Hypothalamus (tissue), 51 donors: ENCODE measurements around the gene SNAP29.
"Not testable (repeated sequence)": the region's sequence is repeated elsewhere in the genome, so short reads cannot be mapped to it uniquely, and the experiment has no call there.

Source experiments
- DNase-seq, 51 donors: peaks; one replicate each; lab custom pipeline; 2025; lab: John Stamatoyannopoulos, UW

SNAP29 gene

DNA sequence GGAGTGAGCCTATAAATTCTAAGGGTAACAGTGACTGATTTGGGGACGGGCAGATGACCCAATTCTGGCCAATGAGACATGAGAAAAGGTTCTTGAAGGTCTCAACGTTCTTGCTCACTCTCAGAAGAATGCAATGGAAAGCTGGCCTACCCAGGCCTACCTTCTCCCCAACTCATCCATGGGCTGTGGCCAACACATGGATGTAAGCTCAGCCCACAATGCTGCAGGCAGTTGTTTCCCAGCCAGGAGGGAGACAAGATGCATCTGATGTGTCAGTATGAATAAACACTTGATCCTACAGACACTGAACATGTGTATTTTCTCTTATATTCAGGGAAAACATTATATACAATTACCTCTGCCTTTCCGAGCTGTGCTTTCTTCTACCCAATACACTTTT is 24.6 kb upstream of the SNAP29 start:
- DNase-seq = no peak

DNA sequence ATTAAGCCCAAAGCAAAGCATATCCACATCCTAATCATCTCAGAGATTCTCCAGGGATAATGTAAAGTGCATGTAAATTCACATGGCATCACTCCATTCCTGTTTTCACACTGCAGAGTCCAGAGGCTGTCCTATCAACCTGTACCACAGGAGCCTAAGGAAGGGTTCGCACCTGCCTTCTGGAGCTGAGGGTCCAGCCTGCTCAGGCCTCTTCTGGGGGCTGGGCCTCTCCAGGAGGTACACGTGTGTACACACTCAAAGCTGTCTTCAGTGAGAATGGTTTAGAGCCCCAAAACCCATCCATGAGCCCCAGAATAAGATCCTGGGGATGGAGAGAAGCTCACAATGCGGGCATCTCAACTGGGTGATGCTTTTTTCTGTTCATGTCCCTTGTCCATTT is 24.1 kb upstream of the SNAP29 start:
- no peak for DNase-seq

DNA sequence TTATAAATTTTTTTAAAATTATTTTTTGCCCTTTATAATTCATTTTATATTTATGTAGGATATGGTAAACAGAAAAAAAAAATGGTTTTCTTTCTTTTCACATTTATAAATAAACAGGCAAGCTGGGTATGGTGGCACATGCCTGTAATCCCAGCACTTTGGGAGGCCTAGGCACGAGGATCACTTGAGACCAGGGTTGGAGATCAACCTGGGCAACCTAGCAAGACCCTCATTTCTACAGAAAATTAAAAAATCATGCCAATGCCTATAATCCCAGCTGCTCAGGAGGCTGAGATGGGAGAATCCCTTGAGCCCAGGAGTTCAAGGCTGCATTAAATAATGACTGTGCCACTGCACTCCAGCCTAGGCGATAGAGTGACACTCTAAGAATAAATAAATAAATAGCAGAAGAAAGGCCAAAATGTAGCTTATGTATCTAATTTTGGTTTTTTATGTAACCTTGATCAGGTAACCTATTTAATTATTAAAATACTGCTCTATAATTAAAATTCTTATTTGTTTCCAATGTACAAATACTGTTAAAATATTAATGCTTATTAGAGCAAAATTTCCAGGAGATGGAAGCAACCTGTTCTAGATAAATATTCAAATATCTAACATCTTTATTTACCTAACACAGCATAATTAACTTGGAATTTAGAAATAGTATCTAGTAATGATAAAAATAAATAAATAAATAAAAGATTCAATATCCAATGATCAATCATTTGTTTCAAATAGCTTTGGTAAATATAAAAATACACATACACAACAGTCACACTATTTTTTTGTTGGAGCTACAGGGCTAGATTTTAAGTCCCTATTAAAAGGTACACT is 21.6 kb upstream of the SNAP29 start:
- no peak for DNase-seq

DNA sequence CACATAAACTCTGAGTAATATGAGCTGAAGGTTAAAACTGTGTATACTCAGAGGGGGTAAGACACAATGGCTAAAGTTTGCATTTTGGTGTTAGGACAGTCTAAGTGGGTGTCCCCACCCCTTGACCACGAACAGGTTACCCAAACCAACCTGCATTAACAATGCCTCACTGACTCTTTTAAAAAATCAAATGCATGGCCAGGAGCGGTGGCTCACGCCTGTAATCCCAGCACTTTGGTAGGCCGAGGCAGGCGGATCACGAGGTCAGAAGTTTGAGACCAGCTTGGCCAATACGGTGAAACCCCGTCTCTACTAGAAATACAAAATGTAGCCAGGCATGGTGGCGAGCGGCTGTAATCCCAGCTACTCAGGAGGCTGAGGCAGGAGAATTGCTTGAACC is 19.5 kb upstream of the SNAP29 start:
- not testable (repeated sequence) for DNase-seq

DNA sequence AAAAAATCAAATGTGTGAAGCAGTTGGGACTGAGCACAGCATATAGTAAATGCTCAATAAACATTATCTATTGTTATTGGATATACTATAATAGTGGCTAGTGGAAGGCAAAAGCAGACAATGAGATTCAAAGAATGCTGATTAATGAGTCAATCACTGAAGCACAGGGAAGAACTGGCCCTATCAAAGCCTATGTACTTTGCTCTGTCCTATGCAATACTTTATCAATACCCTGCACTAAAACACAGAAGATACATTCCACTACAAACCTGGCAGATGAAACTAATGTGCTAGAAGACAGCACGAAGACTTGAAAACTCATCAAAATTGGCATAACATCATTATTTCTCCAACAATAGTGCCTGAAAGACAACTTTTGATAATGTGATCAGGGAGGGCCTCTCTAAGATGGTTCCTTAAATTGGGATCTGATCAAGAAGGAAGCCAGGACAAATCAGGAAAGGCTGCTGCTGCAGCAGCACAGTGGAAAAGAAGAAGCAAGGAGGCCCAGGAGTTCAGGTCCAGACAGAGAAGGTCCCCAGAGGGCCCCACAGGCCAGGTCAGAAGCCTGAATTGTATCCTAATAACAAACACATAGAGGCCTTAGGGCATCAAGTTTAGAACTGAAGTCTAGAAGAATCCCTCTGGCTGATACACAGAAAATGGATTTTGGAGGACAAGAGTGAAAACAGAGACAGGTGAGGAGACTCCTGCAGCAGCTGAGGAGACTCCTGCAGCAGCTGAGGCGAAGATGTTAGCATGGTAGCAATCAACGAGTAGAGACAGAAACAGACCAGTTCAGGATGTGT is 18.8 kb upstream of the SNAP29 start:
- no peak for DNase-seq

DNA sequence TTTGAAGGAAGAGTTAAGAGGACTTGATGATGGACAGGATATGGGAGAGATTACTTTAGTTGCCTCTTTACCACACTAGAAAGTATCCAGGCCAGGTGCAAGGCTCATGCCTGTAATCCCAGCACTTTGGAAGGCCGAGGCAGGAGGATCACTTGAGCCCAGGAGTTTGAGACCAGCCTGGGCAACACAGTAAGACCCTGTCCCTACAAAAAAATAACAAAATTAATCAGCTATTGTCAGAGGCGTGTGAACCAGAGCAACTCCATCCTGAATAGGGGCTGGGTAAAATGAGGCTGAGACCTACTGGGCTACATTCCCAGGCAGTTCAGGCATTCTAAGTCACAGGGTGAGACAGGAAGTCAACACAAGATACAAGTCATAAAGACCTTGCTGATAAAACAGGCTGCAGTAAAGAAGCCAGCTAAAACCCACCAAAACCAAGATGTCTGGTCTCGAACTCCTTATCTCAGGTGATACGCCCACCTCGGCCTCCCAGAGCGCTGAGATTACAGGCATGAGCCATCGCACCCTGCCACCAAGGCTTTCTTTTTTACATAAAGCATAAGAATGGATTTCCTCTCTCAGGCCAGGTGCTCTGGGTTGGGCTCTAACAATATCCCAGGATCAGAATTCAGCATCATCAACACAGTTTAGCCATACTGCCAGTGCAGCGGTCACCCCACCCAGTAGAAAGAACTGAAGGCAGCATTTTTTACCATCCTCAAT is 18.0 kb upstream of the SNAP29 start:
- DNase-seq = no peak

DNA sequence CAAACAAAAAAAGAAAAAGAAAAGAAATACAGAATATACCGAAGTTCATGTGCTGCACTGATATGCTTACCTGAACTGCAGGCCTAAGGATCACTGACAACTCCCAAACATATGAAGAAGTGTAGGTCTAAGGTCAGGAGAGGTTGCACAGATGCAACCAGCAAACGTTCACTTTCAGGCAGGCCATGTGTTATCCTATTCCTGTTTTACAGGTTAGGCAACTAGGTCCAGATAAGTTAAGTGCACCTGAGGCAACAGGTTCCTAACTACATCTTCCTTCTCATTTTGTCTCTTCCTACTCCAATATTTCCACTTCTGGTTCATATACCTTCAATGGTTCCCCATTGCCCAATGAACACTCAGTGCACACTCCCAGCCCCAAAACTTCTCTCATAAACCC is 15.3 kb upstream of the SNAP29 start:
- DNase-seq = no peak

DNA sequence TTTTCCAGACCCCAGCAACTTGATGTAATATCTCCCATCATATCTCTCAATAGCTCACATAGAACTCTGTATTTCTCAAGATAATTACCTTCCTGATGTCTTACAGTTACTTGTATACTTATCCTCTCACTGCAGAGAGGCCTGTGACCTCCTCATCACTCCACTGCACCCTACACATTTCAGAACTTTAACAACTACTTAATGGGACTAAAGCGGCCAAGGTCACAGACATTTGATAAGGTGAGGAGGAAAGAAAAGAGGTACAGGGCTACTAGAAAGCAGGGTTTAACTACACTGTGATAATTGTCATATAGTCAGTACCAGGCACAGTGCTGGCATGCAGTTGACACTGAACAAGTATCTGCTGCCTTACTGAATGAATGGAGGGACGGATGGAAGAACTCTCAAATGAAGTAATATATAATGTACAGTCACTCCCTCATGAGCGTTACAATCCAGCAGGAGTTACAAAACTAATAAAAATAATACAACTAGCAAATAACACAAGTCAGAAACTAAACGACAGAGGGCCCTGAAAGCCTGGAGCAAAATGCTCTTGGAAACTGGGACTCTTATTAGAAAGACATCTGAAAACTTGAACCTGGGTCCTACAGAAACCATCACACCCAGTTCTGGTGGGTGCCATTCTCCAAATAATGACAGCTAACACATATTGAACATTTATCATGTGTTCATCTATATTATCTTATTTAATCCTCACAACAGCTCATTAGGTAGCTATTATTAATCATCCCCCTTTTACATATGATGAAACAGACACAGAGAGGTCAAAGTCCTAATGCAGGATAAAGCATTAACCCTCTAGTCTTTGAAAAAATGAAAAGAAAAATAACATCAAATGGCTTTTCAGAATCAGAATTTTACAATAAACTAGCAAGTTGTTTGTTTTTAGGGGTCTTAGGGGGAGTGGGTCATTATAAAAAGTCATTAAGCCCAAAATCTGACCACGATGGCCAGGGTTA is 14.5 kb upstream of the SNAP29 start:
- DNase-seq = no peak

DNA sequence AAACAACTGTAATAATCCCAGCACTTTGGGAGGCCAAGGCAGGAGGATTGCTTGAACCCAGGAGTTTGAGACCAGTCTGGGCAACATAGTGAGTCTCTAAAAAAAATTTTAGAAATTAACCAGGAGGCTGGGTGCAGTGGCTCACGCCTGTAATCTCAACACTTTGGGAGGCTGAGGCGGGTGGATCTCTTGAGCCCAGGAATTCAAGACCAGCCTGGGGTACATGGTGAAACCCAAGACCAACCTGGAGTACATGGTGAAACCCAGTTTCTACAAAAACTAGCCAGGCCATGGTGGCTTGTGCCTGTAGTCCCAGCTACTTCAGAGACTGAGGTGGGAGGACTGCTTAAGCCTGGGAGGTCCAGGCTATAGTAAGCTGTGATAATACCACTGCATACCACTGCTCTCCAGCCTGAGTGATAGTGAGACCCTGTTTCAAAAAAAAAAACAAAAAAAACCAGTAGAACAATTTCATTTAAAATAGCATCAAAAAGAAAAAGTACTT is 11.4 kb upstream of the SNAP29 start:
- DNase-seq = no peak

DNA sequence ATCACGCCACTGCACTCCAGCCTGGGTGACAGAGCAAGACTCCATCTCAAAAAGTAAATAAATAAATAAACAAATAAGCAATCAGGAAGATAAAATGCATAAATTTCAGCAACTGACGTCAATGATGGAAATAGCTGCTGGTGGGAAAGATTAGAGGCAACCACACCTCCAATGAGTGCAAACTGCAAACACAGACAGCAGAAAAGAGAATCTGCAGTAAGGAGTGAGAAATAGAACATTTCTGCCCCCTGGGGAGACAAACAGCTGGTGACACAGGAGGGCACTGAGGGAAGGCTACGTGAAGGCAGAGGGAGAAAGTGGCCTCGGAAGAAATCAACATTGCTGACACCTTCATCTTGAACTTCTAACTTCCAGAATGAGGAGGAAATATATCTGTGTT is 6.7 kb upstream of the SNAP29 start:
- no peak for DNase-seq

DNA sequence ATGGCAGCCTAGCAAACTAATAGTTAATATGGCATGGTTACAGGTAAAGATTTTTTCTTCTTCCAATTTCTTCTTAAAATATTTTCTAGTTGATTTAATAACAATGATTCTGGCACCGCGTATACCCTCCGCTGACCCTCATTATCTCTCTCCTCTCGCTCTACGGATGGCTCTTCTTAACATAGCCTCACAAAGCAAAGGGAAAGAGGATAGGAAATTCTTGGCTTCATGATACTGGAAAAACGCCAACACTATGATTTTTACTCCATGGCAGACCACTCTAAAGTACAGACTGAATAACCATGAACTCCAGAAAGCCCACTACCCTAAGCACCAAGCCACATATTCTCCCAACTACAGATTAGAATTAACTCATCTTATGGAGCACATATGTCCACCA is 6.3 kb upstream of the SNAP29 start:
- DNase-seq = no peak

DNA sequence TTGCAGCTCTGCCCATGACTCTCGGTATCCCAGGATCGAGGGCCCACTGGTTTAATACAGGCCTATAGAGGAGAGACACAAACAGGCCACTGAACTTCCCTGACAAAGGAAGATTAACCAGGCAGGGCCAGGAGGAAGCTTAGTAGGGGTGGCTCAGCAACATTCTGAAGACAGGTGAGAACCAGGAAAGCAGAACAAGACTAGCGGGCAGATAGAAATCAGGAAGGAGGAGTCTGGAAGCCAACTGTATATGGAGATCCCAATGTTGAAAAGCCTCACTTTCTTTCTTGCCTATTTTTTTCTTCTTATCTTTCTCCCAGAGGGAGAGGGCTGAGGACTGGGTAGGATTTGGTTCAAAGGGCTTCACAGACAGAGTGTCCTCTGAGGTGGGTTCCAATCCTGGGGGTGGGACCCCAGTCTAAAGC is 5.6 kb upstream of the SNAP29 start:
- no peak for DNase-seq

DNA sequence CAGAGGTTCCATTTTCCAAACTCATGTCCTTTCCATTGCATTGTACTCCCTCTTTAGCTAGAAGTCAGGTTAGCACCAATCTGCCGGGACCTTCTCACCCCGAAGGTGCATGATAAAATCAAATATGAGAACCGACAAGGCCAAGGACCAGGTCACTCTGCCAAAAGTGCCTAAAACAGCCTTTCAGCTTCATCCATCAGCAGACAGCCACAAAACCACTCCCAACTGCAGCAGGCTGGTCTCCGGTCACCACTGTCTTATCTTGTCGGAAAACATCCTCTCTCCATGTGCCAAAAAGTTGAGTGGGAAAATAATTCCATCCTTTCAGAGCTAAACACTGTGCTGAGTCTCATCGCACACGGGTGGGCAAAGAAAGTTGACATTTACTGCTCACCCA is 1.6 kb upstream of the SNAP29 start:
- peak in 1 of 51 donors; percentile 9 for DNase-seq

DNA sequence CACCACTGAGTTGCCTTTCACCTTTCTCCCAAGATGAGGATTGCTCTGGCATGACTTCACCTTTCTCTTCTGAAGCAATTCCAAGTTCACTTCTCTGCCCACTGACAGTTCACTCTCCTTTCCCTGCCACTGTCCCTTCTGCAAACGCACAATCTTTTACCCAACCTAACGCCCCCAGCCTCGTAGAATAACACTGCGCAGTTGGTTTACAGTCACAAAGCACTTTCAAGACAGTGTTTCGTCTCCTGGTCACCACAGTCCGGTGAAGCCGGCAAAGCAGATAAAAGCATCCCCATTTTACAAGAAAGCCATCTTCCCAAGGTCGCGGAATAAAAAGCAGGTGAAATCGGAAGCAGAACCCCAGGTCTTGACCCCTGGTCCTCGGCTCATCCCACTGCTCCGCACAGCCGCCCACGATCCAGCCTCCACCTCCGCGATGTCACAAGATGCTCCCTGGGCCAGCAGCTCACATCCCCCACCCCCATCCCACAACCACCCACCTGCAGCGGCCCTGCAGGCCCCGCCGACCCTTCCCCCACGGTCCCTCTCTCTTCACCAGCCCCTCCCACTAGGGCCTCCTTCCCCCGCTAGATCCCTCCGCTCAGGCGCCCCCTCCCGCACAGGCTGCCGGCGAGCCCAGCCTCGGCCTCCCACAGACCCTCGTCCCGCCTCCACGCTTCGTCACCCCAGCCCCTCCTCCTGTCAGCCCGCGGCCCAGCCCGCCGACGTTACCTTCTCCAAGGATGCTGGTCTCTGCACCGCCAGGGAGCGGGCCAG is 781 bp upstream of the SNAP29 start:
- DNase-seq = peak in 49 of 51 donors; percentile 35 to 93 (median 81)

DNA sequence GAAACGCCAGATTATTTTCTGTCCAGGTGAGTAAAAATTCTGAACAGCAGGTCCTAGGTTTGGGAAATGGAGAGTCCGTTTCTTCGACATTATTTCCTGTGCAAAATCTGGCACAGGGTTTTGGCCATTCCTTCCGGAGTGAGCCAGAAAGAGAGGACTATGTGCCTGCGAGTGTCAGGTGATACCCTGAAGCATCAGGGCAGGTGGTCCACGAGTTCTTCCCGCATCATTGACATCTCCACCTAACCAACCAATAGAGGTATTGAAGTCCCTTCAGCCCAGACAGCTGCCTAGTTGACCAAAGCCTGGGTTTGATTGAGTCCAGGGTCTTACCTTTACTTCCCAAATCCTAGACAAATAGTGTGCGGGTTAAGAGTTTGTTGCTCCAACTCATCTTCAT is 808 bp downstream of the SNAP29 start:
- no peak for DNase-seq

DNA sequence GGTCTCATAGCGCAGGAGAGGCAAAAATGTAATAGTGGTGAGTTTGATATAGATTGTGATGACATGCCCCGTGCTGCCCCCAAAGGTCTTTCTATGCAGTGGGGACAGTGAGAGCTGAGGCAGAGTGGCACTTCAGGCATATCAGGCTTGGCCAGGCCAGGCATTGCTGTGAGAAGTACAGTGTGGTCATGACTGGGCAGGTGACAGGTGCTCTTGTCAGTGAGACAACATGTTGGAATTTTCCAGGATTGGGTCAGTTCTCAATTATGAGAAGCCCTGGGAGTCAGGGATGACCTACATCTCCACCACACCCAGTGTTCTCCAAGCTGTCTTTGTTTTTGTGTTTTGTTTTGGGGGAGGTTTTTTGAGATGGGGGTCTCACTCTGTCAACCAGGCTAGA is 3.7 kb downstream of the SNAP29 start:
- no peak for DNase-seq

DNA sequence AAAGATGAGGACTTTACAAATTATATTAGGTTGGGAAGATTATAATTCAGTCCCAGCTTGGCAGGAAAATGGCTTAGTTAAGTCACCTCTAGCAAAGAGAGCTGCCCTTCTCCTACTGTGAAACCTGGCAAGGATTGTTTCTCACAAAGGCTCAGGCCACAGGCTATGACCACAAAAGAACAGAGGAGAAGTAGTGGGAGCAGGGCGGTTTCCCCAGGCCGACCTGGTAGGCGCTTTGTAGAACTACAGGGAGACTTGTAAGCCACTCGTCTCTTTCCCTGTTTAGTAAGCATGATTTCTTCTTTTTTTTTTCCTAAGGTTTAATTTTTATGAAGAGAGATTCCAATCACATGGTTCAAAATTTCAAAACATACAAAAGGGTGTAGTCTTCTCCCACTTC is 4.6 kb downstream of the SNAP29 start:
- no peak for DNase-seq

DNA sequence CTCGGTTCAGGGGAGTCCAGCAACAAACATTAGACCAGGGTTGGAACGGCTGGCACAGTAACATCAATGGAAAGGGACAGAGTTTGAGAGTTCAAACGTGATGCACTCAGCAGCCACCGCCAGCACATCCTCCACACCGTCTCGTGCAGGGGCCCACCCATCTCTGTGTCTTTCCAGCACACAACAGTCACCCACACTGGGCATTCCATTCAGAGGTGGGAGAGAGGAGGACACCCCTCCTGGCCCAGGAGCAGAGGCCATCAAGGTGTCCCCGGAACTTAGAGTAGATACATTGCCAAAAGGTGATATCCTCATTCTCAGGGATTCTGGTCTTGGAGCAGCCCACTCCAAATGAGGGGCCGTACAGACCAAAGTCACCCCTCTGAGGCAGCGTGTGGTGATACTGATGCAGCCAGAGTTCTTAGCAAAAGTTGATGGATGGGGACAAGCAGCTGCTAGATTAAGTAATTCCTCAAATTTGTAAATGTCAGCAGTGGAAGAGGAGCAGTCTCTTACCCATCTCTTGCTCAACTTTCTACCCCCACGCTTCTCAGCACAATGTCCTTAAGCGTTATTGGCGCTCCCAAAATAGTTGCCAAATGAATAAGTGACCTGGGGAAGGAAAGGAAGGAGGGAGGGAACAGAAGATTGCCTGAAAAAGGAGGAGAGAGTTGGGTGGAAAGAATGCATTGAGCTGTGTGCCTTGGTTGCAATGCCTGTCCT is 5.5 kb downstream of the SNAP29 start:
- no peak for DNase-seq
